ENCODE data around the gene DEFB132. TPM values are rescaled to one million over a fixed set of nuclear protein-coding genes. Genes with fewer than 3 reads are reported as not detected.
A peak's percentile ranks its signal among the peaks of the same experiment; 100 is the strongest.

The DEFB132 gene
- total and polyA plus RNA-seq, 2 of the 13 experiments (the other 11 are each of a cell fraction or from before 2014, with no cell fraction given), result not detected

DNA sequence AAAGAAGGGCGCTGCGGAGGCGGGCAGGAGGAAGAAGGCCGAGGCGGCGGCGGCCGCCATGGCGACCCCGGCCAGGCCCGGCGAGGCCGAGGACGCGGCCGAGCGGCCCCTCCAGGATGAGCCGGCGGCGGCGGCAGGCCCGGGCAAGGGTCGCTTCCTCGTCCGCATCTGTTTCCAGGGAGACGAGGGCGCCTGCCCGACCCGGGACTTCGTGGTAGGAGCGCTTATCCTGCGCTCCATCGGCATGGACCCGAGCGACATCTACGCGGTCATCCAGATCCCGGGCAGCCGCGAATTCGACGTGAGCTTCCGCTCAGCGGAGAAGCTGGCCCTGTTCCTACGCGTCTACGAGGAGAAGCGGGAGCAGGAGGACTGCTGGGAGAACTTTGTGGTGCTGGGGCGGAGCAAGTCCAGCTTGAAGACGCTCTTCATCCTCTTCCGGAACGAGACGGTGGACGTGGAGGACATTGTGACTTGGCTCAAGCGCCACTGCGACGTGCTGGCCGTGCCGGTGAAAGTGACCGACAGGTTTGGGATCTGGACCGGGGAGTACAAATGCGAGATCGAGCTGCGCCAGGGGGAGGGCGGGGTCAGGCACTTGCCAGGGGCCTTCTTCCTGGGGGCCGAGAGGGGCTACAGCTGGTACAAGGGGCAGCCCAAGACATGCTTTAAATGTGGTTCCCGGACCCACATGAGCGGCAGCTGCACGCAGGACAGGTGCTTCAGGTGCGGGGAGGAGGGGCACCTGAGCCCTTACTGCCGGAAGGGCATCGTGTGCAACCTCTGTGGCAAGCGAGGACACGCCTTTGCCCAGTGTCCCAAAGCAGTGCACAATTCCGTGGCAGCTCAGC is 40.6 kb downstream of the DEFB132 start (continued):
- TF ChIP-seq, protein P1, sequence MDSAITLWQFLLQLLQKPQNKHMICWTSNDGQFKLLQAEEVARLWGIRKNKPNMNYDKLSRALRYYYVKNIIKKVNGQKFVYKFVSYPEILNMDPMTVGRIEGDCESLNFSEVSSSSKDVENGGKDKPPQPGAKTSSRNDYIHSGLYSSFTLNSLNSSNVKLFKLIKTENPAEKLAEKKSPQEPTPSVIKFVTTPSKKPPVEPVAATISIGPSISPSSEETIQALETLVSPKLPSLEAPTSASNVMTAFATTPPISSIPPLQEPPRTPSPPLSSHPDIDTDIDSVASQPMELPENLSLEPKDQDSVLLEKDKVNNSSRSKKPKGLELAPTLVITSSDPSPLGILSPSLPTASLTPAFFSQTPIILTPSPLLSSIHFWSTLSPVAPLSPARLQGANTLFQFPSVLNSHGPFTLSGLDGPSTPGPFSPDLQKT (CRISPR knock-in tag; IDR thresholded peaks at IDR 0.05; ENCODE audit: borderline replicate concordance), result peak; percentile 63; the same call in 1 of the 2 replicates
- no peak for TF ChIP-seq ZSCAN20 (CRISPR knock-in tag; IDR thresholded peaks at IDR 0.05; ENCODE audit: borderline replicate concordance)
- no peak for TF ChIP-seq SRSF4 (IDR thresholded peaks at IDR 0.05; ENCODE audit: low read depth, low read length, poor library complexity, severe bottlenecking)
- no peak for TF ChIP-seq FIP1L1 (IDR thresholded peaks at IDR 0.05; ENCODE audit: borderline replicate concordance, insufficient read depth, low read depth, low read length)
- no peak for TF ChIP-seq NCOR1 (IDR thresholded peaks at IDR 0.05; ENCODE audit: borderline replicate concordance, low read length)
- 0 out of 2 replicates have a peak, but pooled peaks have one; percentile 42 for TF ChIP-seq ZNF780A (CRISPR knock-in tag; IDR thresholded peaks at IDR 0.05)
- TF ChIP-seq ZNF598 (CRISPR knock-in tag; IDR thresholded peaks at IDR 0.05; ENCODE audit: borderline replicate concordance), result peak; percentile 71; the same call in 1 of the 2 replicates
- peak; percentile 80 for TF ChIP-seq ZEB1 (IDR thresholded peaks at IDR 0.05; ENCODE audit: insufficient replicate concordance, low read depth)
- no peak for TF ChIP-seq ZNF296 (CRISPR knock-in tag; conservative IDR thresholded peaks at IDR 0.05)
- peak; percentile 66; the same call in 1 of the 2 replicates for TF ChIP-seq STAT5B (CRISPR knock-in tag; IDR thresholded peaks at IDR 0.05)
- TF ChIP-seq CEBPG (CRISPR knock-in tag; IDR thresholded peaks at IDR 0.05), result peak; percentile 57; the same call in 1 of the 2 replicates
- no peak for TF ChIP-seq JARID2 (CRISPR knock-in tag; IDR thresholded peaks at IDR 0.05; ENCODE audit: insufficient replicate concordance)
- TF ChIP-seq PCBP1 (IDR thresholded peaks at IDR 0.05; ENCODE audit: borderline replicate concordance, low read depth, low read length), result no peak
- TF ChIP-seq MAFG (CRISPR knock-in tag; IDR thresholded peaks at IDR 0.05), result no peak
- peak; percentile 97 for TF ChIP-seq KLF13 (CRISPR knock-in tag; IDR thresholded peaks at IDR 0.05)
- TF ChIP-seq, protein P2, sequence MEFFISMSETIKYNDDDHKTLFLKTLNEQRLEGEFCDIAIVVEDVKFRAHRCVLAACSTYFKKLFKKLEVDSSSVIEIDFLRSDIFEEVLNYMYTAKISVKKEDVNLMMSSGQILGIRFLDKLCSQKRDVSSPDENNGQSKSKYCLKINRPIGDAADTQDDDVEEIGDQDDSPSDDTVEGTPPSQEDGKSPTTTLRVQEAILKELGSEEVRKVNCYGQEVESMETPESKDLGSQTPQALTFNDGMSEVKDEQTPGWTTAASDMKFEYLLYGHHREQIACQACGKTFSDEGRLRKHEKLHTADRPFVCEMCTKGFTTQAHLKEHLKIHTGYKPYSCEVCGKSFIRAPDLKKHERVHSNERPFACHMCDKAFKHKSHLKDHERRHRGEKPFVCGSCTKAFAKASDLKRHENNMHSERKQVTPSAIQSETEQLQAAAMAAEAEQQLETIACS (CRISPR knock-in tag; IDR thresholded peaks at IDR 0.05), result 0 out of 2 replicates have a peak, but pooled peaks have one; percentile 25
- 0 out of 2 replicates have a peak, but pooled peaks have one; percentile 30 for TF ChIP-seq ZNF737 (CRISPR knock-in tag; IDR thresholded peaks at IDR 0.05; ENCODE audit: borderline replicate concordance)
- TF ChIP-seq ZNF879 (CRISPR knock-in tag; IDR thresholded peaks at IDR 0.05), result 0 out of 2 replicates have a peak, but pooled peaks have one; percentile 35
- no peak; the same call in 1 of the 2 replicates for TF ChIP-seq ZNF564 (CRISPR knock-in tag; IDR thresholded peaks at IDR 0.05)
- no peak for TF ChIP-seq CBX1 (IDR thresholded peaks at IDR 0.05; ENCODE audit: low read depth)
- TF ChIP-seq XRCC5 (optimal IDR thresholded peaks at IDR 0.05; ENCODE audit: low read length), result peak; percentile 13
- TF ChIP-seq, protein P3, sequence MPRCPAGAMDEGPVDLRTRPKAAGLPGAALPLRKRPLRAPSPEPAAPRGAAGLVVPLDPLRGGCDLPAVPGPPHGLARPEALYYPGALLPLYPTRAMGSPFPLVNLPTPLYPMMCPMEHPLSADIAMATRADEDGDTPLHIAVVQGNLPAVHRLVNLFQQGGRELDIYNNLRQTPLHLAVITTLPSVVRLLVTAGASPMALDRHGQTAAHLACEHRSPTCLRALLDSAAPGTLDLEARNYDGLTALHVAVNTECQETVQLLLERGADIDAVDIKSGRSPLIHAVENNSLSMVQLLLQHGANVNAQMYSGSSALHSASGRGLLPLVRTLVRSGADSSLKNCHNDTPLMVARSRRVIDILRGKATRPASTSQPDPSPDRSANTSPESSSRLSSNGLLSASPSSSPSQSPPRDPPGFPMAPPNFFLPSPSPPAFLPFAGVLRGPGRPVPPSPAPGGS (CRISPR knock-in tag; IDR thresholded peaks at IDR 0.05), result no peak
- no peak for TF ChIP-seq CC2D1A (CRISPR knock-in tag; IDR thresholded peaks at IDR 0.05)
- TF ChIP-seq, protein P4, sequence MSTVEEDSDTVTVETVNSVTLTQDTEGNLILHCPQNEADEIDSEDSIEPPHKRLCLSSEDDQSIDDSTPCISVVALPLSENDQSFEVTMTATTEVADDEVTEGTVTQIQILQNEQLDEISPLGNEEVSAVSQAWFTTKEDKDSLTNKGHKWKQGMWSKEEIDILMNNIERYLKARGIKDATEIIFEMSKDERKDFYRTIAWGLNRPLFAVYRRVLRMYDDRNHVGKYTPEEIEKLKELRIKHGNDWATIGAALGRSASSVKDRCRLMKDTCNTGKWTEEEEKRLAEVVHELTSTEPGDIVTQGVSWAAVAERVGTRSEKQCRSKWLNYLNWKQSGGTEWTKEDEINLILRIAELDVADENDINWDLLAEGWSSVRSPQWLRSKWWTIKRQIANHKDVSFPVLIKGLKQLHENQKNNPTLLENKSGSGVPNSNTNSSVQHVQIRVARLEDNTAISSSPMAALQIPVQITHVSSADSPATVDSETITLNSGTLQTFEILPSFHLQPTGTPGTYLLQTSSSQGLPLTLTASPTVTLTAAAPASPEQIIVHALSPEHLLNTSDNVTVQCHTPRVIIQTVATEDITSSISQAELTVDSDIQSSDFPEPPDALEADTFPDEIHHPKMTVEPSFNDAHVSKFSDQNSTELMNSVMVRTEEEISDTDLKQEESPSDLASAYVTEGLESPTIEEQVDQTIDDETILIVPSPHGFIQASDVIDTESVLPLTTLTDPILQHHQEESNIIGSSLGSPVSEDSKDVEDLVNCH (CRISPR knock-in tag; IDR thresholded peaks at IDR 0.05), result no peak

All from HepG2 (cell line).